OCI-LY3 (cell line): ENCODE results near the gene AMN.
"Not testable (repeated sequence)": the region's sequence is repeated elsewhere in the genome, so short reads cannot be mapped to it uniquely, and the experiment has no call there.

Experiments used
- H2AFZ ChIP-seq: fragments of 200-600, 300-600 bp; shearing (Covaris generic); 2 replicates; pipeline ENCODE4 v1.6.0; 2014; ENCODE audit warnings: antibody characterized with exemption, low read depth, low read length
- H3K27ac ChIP-seq: fragments of 200-600, 300-600 bp; sonication (generic); 2 replicates; pipeline ENCODE4 v1.5.1; 2014; ENCODE audit warnings: mild to moderate bottlenecking, low read length, moderate library complexity, mixed read lengths
- H3K27me3 ChIP-seq: fragments of 200-600, 300-600 bp; sonication (generic); 2 replicates; pipeline ENCODE4 v1.6.1; 2014; ENCODE audit warnings: low read depth, low read length, mixed read lengths
- H3K36me3 ChIP-seq: fragments of 200-600, 300-600 bp; sonication (generic); replicated peaks from 2 replicates; pipeline ENCODE3; 2014; ENCODE audit warnings: low read depth, low read length, mixed read lengths
- H3K4me1 ChIP-seq: fragments of 300-600, 200-600 bp; sonication (generic); 2 replicates; pipeline ENCODE4 v1.6.1; 2014; ENCODE audit warnings: low read length, mixed read lengths
- H3K4me2 ChIP-seq: fragments of 200-600, 300-600 bp; sonication (generic); 2 replicates; pipeline ENCODE4 v1.6.1; 2014; ENCODE audit warnings: low read length, mixed read lengths
- H3K4me3 ChIP-seq: fragments of 300-600, 200-600 bp; sonication (generic); 2 replicates; pipeline ENCODE4 v1.5.1; 2014; ENCODE audit warnings: antibody characterized with exemption, mild to moderate bottlenecking, low read length, moderate library complexity
- H3K79me2 ChIP-seq: fragments of 300-600, 200-600 bp; shearing (Covaris generic); 2 replicates; pipeline ENCODE4 v1.6.1; 2014; ENCODE audit warnings: mild to moderate bottlenecking, low read length, mixed read lengths
- H3K9ac ChIP-seq: fragments of 300-600, 200-600 bp; shearing (Covaris generic); 2 replicates; pipeline ENCODE4 v1.6.0; 2014; ENCODE audit warnings: mild to moderate bottlenecking, low read length, moderate library complexity
- H3K9me3 ChIP-seq: fragments of 200-600, 300-600 bp; shearing (Covaris generic); 2 replicates; pipeline ENCODE4 v1.6.1; 2014; ENCODE audit warnings: low read length, mixed read lengths; ENCODE audit not compliant: insufficient read depth
- H4K20me1 ChIP-seq: fragments of 200-600, 300-600 bp; sonication (generic); 2 replicates; pipeline ENCODE4 v1.6.1; 2016; ENCODE audit warnings: low read length, mixed read lengths; ENCODE audit not compliant: insufficient read depth
- EZH2phosphoT487 ChIP-seq: fragments of 200-600 bp; shearing (Covaris generic); IDR thresholded peaks from 2 replicates; pipeline ENCODE4 v1.6.1; 2018; ENCODE audit warnings: antibody characterized with exemption, mixed run types, low read depth
- TF ChIP-seq, protein P1 (sequence below): fragments of 200-600, 300-600 bp; sonication (generic); IDR thresholded peaks from 2 replicates; pipeline ENCODE4 v1.5.1; 2014; ENCODE audit warnings: antibody characterized with exemption, low read length, low read depth

AMN gene

DNA sequence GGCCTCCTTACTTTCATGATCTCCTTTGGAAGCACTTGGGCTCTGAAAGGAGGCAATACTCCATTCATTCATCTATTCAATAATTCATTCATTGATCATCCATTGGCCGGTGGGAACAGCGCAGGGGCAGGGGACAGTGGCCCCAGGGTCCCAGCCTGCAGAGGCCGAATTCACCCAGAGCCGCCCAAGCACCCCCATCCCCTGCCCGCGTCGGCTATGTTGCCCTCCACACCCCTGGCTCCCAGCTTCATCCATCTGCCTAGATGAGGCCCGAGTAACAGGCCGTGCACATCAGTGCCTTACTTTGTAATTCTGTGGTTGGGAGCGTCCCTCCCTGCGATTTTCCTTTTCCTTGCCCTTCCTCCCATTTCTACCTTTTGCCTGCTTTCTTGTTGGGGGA is 3.2 kb downstream of the AMN start:
- H3K27me3 ChIP-seq: no peaks in the 10 kb centered on the region
- H3K79me2 ChIP-seq: no peaks in the 10 kb centered on the region
- H3K36me3 ChIP-seq: peaks cover 5% of the 10 kb centered on the region
- H3K4me2 ChIP-seq: no peak overlapping the region
- H3K9me3 ChIP-seq: no peaks in the 10 kb centered on the region
- no peak overlapping the region for H3K27ac ChIP-seq
- no peak overlapping the region for H2AFZ ChIP-seq
- no peak overlapping the region for H3K4me3 ChIP-seq
- no peak overlapping the region for H3K9ac ChIP-seq
- H3K4me1 ChIP-seq: 0 out of 2 replicates have a peak, but pooled peaks cover 6% of the 10 kb centered on the region
- no peaks in the 10 kb centered on the region for H4K20me1 ChIP-seq
- no peak for TF ChIP-seq EZH2phosphoT487
- TF ChIP-seq, protein P1, sequence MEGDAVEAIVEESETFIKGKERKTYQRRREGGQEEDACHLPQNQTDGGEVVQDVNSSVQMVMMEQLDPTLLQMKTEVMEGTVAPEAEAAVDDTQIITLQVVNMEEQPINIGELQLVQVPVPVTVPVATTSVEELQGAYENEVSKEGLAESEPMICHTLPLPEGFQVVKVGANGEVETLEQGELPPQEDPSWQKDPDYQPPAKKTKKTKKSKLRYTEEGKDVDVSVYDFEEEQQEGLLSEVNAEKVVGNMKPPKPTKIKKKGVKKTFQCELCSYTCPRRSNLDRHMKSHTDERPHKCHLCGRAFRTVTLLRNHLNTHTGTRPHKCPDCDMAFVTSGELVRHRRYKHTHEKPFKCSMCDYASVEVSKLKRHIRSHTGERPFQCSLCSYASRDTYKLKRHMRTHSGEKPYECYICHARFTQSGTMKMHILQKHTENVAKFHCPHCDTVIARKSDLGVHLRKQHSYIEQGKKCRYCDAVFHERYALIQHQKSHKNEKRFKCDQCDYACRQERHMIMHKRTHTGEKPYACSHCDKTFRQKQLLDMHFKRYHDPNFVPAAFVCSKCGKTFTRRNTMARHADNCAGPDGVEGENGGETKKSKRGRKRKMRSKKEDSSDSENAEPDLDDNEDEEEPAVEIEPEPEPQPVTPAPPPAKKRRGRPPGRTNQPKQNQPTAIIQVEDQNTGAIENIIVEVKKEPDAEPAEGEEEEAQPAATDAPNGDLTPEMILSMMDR: no peak

DNA sequence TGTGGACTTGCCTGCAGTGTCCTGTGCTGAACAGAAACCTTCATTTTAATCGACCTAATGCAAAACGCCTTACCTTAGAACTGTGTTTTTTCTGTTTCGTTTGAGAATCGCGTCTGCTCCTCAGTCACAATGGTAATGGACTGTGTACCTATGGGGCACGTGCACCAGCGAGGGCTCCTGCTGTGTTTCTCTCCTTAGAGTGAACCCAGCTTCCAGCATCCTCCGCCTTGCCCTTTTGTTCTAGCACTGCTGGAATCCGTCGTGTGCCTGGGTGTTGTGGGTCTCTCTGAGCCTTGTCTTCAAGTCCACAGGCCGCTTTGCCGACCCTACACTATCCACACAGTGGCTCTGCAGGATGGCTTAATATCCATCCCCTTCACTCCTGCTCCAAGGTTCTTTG is 3.6 kb downstream of the AMN start:
- H3K79me2 ChIP-seq: no peaks in the 10 kb centered on the region
- H4K20me1 ChIP-seq: no peaks in the 10 kb centered on the region
- no peak overlapping the region for H3K9ac ChIP-seq
- H3K27ac ChIP-seq: no peak overlapping the region
- H2AFZ ChIP-seq: no peak overlapping the region
- H3K4me3 ChIP-seq: no peak overlapping the region
- H3K9me3 ChIP-seq: no peaks in the 10 kb centered on the region
- 0 out of 2 replicates have a peak, but pooled peaks cover 6% of the 10 kb centered on the region for H3K4me1 ChIP-seq
- no peak overlapping the region for H3K4me2 ChIP-seq
- H3K27me3 ChIP-seq: no peaks in the 10 kb centered on the region
- TF ChIP-seq EZH2phosphoT487: no peak
- TF ChIP-seq, protein P1: no peak
- peaks cover under 1% of the 10 kb centered on the region for H3K36me3 ChIP-seq

DNA sequence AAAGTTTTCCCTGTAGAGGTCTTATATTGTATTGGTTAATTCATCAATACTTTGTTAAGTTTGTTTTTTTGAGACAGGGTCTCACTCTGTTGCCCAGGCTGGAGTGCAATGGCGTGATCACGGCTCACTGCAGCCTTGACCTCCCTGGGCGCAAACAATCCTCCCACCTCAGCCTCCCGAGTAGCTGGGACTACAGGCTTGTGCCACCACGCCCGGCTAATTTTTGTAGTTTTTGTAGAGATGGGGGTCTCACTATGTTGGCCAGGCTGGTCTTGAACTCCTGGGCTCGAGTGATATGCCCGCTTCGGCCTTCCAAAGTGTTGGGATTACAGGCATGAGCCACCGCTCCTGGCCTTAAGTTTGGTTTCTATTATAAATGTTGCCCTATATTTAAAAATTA is 4.4 kb downstream of the AMN start:
- H3K4me2 ChIP-seq, H3K9me3 ChIP-seq, H3K79me2 ChIP-seq, H3K9ac ChIP-seq, H3K36me3 ChIP-seq, H3K27me3 ChIP-seq, H3K4me3 ChIP-seq, H3K4me1 ChIP-seq, H4K20me1 ChIP-seq, H3K27ac ChIP-seq, H2AFZ ChIP-seq: not testable (repeated sequence)

DNA sequence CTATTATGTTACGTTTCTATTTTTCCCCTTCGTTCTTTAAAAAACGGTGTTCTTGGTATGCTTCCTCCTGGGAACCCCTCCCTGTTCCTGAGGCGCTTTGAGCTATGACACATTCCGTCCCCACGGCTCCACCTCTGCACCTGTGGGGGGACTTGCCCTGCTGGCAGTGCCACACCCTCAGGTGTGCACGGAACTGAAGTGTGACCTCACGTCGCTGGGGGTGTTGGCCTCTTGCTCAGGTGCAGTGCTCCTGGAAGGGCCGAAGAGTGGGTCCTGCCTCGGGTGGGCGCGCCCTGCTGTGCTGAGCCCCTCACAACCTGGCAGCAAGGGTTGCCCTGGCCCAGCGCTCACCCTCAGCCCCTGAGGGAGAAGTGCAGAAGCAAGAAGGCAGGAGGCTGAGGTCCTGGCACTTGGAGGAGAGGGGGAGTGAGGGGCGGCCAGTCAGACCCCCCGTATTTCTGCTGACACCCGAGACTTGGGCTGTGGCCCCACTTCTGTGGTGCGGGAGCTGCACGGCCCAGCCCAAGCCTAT is 4.9 kb downstream of the AMN start:
- TF ChIP-seq, protein P1: no peak
- no peak for TF ChIP-seq EZH2phosphoT487
- no peaks in the 10 kb centered on the region for H3K36me3 ChIP-seq
- no peak overlapping the region for H3K9ac ChIP-seq
- no peaks in the 10 kb centered on the region for H3K79me2 ChIP-seq
- no peak overlapping the region for H3K27ac ChIP-seq
- no peaks in the 10 kb centered on the region for H3K27me3 ChIP-seq
- H4K20me1 ChIP-seq: no peaks in the 10 kb centered on the region
- H3K9me3 ChIP-seq: no peaks in the 10 kb centered on the region
- no peak overlapping the region for H3K4me3 ChIP-seq
- H2AFZ ChIP-seq: no peak overlapping the region
- H3K4me1 ChIP-seq: 0 out of 2 replicates have a peak, but pooled peaks cover 1% of the 10 kb centered on the region
- no peak overlapping the region for H3K4me2 ChIP-seq
